IPS-NIHi11 (cell line): ENCODE results near the gene CDK5RAP2.
A peak's percentile ranks its signal among the peaks of the same experiment; 100 is the strongest.

Experiments used
- DNase-seq: peaks from one replicate; pipeline ENCODE4 v3.0.0; 2012; ENCODE audit warnings: mixed read lengths, low spot score

CDK5RAP2 gene

DNA sequence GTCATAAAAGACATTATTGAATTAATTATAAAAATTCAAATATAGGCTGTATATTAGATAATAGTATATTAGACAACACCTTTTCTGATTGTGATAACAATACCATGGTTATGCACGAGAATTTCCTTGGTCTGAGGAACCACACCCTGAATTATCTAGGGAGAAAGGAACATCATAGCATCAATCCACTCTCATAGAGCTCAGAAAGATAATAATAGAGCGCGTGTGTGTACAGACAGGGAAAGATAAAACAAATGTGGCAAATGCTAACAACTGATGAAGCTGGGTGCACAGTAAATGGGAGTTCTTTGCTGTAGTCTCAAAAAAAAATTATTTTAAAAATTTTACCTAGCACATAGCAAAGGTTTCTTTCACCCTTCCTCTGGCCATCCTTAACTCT lies 143.5 kb downstream of the CDK5RAP2 start:
- DNase-seq: no peak

DNA sequence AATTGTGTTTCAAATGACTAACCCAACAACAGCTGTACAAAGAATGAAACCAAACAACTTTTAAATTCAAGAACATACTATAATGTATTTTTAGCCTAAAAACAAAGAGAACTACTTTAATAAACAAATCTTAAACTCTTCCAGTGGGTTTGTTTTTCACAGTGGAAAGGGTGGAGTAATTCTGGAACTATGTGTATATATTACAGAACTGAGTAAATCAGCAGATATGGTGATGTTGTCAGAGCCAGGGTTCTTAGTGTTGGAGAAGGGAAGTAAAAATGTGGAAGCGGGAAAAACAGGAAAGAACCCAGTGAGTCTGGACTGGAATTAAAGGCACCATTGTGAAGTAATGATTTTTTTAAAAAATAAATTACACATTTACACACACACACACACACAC lies 144.9 kb downstream of the CDK5RAP2 start:
- DNase-seq: no peak

DNA sequence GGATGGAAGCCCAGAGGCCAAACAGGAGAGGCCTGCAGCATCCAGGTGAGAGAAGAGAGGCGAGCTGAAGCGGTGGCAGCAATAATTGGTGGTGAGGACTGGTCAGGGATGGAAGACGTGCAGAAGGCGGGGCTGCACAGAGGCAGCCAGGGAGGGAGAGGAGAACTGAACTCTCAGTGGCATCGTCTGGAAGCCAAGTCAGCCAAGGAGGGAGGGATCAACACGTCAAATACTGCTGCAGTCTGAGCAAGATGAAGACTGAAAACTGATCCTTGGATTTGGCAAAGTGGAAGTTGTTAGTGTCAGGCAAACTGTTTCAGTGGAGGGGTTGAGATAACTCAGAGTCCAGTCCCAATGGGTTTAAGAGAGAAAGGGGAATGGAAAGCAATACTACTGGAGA lies 145.4 kb downstream of the CDK5RAP2 start:
- no peak for DNase-seq

DNA sequence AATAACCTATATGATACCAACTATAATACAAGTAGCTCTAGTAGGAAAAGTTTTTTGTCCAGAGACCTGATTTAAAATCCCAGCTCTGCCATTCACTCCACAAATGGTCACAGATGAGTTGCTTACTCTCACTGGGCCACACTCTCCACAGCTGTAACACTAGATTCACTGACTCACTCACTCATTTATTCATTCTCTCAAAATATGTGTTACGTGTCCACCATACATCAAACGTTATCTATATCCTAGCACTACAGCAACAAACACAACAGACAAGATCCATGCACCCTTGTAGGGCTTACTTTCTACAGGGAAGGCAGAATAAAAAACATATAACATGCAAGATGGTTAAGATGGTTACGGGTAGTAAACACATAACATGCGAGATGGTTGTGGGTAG lies 146.3 kb downstream of the CDK5RAP2 start:
- no peak for DNase-seq

DNA sequence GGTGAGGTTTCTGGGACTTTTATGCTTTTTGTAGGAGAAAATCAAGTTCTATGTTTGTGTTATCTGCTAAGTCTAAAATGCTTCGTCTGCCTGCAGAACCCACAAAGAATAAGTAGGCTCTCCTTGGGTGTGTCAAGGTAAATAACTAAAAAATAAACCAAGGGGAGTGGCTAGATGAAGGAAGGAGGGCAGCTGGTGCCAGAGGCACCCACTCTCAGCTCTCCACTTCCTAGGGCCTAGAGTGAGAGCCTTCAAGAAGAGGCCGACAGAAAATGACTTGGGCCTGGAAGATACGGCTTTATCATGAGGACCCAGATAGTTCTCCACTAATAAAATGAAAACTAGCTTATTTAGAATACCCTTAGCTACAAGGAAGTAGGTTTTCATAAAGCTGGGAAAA lies 147.4 kb downstream of the CDK5RAP2 start:
- no peak for DNase-seq

DNA sequence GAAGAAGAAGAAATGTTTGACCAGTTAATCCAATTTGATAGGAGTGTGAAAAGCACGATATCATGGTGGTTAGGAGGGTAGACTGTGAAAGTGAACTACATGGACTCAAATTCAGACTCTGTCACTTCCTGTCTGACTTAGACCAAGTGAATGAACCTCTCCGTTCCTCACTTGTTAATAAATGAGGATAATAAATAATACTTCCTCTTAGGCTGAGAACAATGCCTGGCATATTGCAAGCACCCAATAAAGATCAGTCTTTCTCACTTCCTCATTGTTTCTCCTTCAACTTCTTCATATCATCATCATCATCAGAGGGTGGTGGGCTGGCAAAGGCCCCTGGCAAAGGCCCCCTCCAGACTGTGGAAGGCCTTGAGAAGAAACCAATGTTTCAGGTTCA lies 148.7 kb downstream of the CDK5RAP2 start:
- DNase-seq: no peak

DNA sequence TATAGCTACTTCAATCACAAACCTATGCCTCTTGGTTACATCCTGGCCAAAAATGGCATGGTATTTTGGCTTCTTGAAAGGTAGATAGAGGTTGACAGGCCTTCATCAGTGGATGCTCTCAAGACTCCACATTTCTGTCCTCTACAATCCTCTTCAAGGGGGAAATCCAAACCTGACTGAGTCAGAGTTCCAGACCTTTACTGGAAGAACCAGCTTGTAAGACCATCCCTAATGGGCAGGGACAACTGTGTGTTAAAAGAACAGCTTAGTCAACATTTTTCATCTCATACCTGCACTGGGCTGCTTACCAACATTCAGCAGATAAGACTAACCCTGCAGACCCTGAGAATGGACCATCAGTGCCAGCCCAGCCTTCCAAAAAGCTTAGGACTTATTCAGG lies 155.7 kb downstream of the CDK5RAP2 start:
- no peak for DNase-seq

DNA sequence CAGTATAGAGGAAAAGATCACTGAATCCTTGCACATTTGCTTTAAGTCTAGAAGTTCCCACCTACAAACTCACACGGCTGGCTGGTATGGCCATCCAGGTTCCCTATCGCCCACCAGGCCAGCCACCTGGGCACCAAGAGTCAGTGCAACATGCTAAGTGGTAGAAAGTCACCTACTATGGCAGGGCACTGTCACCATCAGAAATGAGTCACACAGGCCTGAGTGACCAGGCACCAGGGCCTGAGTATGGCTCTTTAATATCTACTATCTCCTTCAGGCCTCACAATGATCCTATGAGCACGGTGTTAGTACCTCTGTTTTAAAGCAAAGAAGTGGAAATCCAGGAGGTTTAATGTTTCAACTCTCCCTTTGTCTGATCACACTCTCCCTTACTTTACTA lies 156.2 kb downstream of the CDK5RAP2 start:
- no peak for DNase-seq

DNA sequence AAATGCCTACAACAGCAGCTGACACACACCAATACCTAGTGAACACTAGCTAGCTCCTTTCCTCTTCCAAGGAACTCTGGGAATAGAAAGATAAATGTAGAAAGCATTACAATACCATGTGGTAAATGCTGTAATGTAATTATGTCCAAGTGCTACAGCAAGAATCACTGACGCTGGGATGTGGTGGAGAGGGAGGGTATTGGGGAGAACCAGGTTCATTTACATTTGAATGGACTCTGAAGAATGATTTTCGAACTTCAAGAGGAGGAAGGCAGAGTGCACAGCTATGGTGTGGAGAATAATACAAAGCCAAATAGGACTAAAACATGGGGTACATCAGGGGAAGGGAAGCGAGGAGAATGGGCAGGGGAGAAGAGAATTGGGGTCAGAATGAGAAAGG lies 158.0 kb downstream of the CDK5RAP2 start:
- no peak for DNase-seq

DNA sequence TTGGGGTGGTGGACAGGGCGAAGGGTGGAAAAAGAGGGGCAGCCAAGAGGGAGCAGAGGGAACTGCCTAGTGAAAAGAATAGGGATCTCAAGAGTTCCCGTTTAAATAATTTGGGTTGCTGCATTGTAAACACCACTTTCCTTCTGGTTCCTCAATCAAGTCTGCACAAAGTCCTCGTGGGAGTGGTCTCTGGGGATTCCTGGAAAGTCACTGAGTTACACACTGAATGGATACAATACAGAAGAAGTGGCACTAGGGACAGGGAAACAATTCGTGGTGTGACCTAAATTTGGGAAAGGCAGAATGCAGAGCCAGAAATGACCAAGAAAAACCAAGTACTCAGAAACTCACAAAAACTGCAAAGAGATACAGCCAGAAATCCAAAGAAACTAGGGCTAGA lies 161.7 kb downstream of the CDK5RAP2 start:
- DNase-seq: no peak

DNA sequence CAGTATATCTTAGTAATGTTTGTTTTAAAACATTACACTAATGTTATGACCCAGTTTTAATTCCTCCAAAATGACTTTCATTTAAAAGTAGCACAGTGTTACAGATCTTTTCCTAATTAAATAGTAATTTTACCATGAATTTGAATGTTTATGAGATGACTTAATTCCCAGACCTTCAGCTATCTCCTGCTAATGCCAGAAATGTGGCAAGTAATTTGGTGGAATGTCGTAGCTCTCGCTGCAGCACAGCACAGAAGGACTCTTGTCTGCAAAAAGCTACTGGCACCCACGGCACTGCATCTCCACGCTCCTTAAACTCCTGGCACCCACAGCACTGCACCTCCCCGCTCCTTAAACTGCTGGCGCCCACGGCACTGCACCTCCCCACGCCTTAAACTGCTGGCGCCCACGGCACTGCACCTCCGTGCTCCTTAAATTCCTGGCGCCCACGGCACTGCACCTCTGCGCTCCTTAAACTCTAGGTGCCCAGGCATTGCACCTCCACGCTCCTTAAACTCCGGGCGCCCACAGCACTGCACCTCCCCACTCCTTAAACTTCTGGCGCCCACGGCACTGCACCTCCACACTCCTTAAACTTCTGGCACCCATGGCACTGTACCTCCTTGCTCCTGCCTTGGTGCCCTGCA lies 163.1 kb downstream of the CDK5RAP2 start:
- no peak for DNase-seq

DNA sequence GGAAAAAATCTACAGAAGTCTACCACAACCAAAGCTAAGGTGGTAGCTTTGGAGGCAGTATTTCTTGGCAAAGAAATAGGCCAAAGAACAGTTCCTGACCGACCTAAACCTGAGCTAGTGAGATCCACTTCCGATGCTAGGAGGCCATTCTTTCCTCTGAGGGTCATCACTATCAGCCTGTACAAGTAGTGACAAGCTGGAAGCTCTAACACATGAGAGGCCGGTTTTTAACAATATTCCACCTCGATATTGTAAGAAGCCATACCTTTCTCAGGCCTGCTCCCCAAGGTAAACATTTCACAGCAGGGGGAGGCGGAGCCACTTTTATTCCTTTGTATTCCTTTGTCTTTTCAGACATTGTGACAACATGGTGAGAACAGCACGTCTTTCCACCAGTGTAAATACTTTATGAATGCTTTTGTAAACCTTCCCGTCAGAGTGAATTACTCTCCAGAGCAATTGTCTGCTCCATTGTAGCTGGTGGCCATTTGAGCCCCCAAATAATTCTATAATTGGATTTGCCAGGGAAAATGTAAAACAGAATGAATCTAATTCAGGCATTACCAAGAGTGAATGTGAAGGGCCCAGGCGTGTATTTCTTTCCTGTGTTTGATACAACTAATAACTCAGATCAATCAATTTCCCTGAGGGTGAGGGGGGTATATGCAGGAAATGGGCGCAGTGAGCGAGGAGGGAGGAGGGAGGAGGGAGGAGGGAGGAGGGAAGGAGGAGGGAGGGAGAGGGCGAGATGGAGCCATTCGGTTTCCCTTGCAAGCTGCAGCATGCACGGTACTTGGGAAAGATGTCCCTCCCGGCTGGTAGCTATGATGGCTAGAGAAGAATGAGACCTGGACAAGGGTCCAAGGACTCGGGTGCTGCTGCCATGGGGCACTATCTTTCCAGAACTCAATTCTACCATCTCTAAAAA lies 166.6 kb downstream of the CDK5RAP2 start:
- DNase-seq: peak; percentile 46

DNA sequence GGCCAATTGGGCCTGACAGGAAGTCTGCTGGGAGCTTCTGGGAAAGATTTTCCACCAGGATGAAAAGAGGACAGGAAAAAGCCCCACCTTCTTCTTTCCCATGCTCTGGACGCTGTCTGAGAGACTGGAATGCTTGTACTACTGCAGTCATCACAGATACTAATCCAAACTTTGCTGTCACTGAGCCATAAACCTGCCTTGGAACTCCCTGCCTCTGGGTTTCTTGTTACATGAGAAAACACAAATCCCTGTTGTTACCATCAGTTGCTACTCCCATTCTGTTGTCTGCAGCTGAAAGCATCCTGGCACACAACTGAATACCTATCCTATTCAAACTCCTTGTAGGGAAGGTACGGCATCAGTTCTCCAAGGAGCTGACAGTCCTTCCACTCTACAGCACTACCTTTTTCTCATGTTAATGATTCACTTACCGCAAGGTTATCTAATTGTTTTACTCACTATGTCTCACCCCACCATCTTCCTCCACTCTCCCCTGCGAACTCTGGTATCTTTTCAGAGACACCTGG lies 167.5 kb downstream of the CDK5RAP2 start:
- peak; percentile 34 for DNase-seq

DNA sequence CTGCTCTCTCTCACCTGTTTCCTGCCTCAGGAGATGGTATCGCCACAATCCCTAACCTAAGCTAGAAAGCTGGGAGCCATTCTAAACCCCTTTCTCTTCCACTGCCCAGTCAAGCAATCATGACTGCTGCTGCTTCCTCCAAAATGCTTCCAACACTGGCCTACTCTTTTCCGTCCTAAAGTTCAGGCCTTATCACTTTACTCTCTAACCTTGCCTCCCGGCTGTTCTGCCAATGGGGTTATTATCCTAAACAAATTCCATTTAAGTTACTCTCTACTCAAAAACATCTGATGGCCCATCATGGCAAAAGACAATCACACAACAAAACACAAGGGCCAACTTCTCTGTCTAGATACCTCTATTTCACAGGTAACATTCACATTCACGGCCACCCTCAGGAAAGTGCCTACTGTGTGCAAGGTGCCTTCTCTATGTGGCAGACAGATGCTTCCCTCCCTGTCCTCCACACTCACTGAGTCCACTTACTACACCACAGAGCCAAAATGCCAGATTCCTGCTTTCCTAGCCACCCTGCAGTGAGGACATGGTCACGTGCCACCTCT lies 168.0 kb downstream of the CDK5RAP2 start:
- DNase-seq: peak; percentile 36

DNA sequence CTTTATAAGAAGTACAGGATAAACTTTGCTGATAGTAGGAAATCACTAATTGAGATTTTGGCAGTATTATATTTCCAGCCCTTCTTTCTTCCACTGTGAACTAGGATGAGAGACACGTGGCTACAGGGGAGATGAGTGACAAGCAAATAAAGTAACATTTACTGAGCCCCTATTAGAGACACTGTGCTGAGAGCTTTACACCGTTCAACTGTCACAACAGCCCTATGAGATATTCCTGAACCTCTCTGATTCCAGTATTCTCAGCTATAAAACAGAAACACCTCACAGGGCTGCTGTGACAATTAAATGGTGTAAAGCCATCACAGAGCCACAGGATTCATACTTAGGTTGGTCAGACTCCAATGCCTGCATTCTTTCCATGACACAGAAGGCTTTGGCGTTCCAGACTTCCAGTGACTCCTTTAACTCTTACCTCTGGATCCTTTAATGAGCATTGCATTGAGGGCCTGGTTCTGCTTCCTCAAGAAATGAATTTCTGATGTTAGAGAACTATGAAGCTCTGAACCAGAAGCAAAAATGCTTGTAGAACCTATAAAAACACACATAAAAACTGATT lies 169.0 kb downstream of the CDK5RAP2 start:
- no peak for DNase-seq

DNA sequence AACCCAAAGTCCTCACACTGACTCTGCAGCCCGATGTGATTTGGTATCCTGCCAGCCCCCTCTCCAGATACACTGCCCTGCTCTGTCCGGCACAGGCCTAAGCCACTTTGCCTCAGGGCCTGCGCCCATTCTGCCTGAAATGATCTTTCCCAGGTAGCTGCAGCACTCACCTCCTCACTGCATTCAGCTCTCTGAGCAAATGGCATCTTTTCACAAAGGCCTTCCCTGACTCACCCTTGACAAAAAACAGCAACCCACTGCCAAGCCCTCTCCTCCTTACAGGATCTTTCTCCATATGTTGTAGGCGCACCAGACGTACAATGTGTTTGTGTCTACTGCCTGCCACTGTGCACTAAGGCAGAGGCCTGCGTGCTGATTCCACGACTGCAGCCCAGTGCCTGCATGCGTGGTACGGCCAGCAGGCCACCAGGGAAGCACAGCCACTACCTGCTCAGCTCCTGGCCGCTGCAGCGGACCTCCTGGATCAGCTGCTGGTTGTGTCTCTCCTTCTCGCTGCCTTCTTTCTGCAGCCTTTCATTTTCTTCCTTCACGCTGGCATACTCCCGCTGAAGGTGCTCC lies 171.2 kb downstream of the CDK5RAP2 start:
- DNase-seq: no peak

DNA sequence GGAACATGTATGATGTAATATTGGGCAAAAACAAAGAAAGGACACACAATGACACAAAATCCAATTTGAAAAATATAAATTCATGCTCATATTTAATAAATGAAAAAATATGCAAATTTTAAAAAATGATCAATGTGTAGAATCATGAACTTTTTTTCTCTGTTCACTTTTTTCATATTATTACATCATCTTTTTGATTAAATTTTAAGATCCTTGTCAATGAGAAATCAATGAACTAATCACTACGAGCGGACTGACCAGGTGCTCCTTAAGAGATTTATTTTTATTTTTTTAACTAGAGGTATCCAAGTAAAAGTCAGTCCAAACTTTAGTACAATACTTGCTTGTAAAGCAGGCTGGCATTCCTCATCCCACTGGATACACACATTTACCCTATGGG lies 174.1 kb downstream of the CDK5RAP2 start:
- no peak for DNase-seq

DNA sequence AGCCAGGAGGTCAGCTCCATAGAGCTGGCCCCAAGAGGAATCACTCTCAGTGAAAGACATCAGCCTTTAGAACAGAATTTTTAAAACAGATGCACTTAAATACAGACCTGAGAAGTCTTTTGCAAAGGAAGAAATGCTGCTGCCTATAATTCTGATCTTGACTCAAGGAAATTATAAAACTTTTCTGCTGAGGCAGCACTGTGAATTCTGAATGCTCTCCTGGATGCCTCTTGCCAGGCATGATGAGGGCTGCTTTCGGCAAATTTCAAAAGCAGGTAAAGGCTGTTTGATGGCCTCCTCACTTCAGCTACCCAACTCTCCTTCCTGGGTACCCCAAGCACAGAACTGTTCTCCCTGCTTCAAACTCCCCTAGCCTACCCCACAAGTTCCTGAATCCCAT lies 174.8 kb downstream of the CDK5RAP2 start:
- no peak for DNase-seq

DNA sequence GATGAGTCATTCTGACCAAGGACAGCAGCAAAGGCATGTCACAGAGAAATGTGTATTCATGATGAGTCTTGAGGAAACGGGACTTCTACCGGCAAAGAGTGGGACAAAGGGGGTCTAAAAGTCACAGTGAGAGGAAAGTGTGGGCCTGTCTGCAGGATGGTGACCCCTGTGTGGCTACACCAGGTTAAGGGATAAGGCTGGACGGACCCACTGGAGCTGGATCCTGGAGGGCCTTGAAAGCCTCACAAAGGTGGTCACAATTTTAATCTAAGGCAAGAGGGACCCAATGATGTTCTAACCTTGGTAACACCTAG lies 176.5 kb downstream of the CDK5RAP2 start:
- DNase-seq: no peak

DNA sequence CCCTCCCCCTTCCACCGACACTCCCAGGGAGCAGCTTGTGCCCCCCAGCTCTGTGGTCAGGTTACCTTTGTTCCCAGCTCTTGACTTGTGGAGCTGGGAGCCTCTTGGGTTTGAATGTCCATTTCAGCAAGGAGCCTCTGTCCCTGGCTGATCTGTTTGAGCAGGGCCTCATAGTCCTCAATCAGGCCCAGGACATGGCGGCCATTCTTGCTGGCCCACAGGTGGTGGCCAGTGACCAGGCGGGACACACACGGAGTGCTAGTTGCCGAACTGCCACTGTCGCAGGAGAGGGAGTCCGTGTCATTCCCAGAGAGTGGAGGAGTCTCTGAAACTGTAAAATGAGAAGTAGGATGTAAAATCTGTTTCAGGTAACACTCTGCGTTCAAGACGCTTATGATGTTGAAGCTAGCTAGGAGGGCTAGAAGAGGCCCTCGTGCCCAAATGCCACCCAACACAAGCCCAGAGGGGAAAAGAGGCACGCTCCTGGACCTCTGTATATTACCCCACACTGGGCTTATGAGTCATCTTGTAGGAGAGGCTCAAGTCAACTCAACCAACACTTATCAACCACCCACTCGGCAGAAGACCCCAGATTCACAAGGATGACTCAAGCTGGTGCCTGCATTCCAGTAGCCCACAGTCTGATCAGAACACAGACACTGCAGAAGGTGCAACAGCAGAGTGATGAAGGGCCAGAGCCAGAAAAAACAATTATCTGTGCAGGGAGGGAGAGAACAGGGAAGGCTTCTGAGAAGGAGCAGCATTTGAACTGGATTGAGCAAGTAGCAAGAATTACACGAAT lies 177.0 kb downstream of the CDK5RAP2 start:
- no peak for DNase-seq

DNA sequence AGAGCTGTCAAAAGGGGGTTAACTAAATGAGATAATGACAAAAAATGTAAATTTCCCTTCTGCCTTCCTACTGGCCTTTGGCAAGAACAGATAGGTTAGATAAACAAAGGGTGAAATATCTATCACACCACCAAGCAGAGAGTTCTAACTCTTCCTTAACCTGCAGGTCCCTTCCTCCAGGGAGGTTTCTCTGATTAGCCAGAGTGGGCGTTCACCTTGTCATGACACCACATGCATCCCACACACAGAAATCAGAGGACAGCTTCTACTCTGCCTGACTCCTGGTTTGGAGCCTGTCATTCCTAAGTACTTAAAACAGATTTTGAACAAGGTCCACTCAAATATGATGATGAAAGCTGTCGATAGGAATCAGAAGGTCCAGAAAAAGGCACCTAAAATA lies 180.0 kb downstream of the CDK5RAP2 start:
- no peak for DNase-seq

DNA sequence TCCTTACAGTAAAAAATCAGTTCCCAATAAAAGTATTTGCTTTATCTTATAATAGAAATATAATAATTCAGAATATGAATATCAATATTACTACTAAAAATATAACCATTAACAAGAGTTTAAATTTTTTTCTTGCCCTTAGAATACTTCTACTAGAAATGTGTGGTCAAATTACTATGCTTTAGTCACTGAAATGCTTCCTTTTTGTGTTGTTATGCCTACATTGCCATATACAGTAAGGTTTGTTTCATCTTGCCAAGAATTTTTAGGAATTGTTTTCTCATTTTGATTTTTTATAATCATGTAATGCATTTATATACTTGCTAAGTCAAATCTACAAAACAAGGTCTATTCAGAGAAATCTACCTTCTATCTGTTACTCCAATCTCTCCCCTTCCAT lies 181.7 kb downstream of the CDK5RAP2 start:
- no peak for DNase-seq
